GM19193 (cell line): ENCODE measurements around the gene CELF1.

Source experiments
- POLR2A ChIP-seq: IDR thresholded peaks from 4 replicates; pipeline ENCODE4 v1.6.1; 2011; ENCODE audit not compliant: insufficient read depth, insufficient read length; ENCODE audit errors: extremely low read depth

The CELF1 gene

GRCh38 chr11:47438721-47439120 is 114.2 kb downstream of the CELF1 start:
- no peak for TF ChIP-seq POLR2A

GRCh38 chr11:47437746-47438418 is 115.0 kb downstream of the CELF1 start:
- TF ChIP-seq POLR2A = no peak

- TF ChIP-seq POLR2A = no peak
Measured at GRCh38 chr11:47437218-47437745, 115.7 kb downstream of the CELF1 start.

GRCh38 chr11:47436726-47437125 is 116.2 kb downstream of the CELF1 start:
- no peak for TF ChIP-seq POLR2A

GRCh38 chr11:47435687-47436086 is 117.2 kb downstream of the CELF1 start:
- TF ChIP-seq POLR2A = no peak

GRCh38 chr11:47434011-47434786 is 118.7 kb downstream of the CELF1 start:
- no peak for TF ChIP-seq POLR2A

GRCh38 chr11:47433157-47433556 is 119.8 kb downstream of the CELF1 start:
- TF ChIP-seq POLR2A = no peak

GRCh38 chr11:47431356-47432083 is 121.4 kb downstream of the CELF1 start:
- TF ChIP-seq POLR2A = no peak

GRCh38 chr11:47430524-47430923 is 122.4 kb downstream of the CELF1 start:
- no peak for TF ChIP-seq POLR2A

GRCh38 chr11:47426062-47426956 is 126.6 kb downstream of the CELF1 start, which contains the start of gene PSMC3:
TSS of gene PSMC3 (minus strand) at chr11:47426439. CDS start at chr11:47426279, 160 bp downstream.
- TF ChIP-seq POLR2A = peak; percentile 89

GRCh38 chr11:47425611-47426010 is 127.3 kb downstream of the CELF1 start:
- no peak for TF ChIP-seq POLR2A

- peak; percentile 9 for TF ChIP-seq POLR2A
Measured at GRCh38 chr11:47418454-47419259, 134.3 kb downstream of the CELF1 start.

- no peak for TF ChIP-seq POLR2A
Measured at GRCh38 chr11:47417712-47418111, 135.2 kb downstream of the CELF1 start.
